Ishikawa (cell line): Measurements from ENCODE around the gene MALRD1.

Experiments
- CEBPB ChIP-seq: IDR thresholded peaks from 2 replicates; pipeline ENCODE4 v1.6.1; 2012
- CREB1 ChIP-seq: IDR thresholded peaks from 2 replicates; pipeline ENCODE4 v1.6.1; 2012; ENCODE audit warnings: low read depth
- EGR1 ChIP-seq: IDR thresholded peaks from 2 replicates; pipeline ENCODE4 v1.6.1; 2012
- EP300 ChIP-seq: IDR thresholded peaks from 2 replicates; pipeline ENCODE4 v1.6.1; 2012; ENCODE audit warnings: borderline replicate concordance
- FOXM1 ChIP-seq: IDR thresholded peaks from 2 replicates; pipeline ENCODE4 v1.6.1; 2012; ENCODE audit warnings: low read depth, borderline replicate concordance
- MAX ChIP-seq: IDR thresholded peaks from 2 replicates; pipeline ENCODE4 v1.6.1; 2012
- NFIC ChIP-seq: IDR thresholded peaks from 2 replicates; pipeline ENCODE4 v1.6.1; 2012
- RAD21 ChIP-seq: IDR thresholded peaks from 2 replicates; pipeline ENCODE4 v1.6.1; 2012; ENCODE audit warnings: low read depth
- REST ChIP-seq: IDR thresholded peaks from 2 replicates; pipeline ENCODE4 v1.6.1; 2012; ENCODE audit warnings: low read depth, mild to moderate bottlenecking
- TAF1 ChIP-seq: IDR thresholded peaks from 2 replicates; pipeline ENCODE4 v1.6.1; 2012; ENCODE audit warnings: low read depth, mild to moderate bottlenecking
- TCF12 ChIP-seq: IDR thresholded peaks from 2 replicates; pipeline ENCODE4 v1.6.1; 2012; ENCODE audit warnings: low read depth
- TEAD4 ChIP-seq: IDR thresholded peaks from 2 replicates; pipeline ENCODE4 v1.6.1; 2012
- YY1 ChIP-seq: IDR thresholded peaks from 2 replicates; pipeline ENCODE4 v1.6.1; 2012; ENCODE audit warnings: low read depth
- ZBTB7A ChIP-seq: IDR thresholded peaks from 2 replicates; pipeline ENCODE4 v1.6.1; 2012; ENCODE audit warnings: low read depth
- TF ChIP-seq, protein P1 (sequence below): IDR thresholded peaks from 2 replicates; pipeline ENCODE4 v1.6.1; 2012

MALRD1 gene

GRCh38 chr10:19762026-19762425, 713.4 kb downstream of the MALRD1 start:
- TF ChIP-seq YY1: no peak
- no peak for TF ChIP-seq TEAD4
- no peak for TF ChIP-seq CREB1
- no peak for TF ChIP-seq TAF1
- no peak for TF ChIP-seq REST
- TF ChIP-seq NFIC: no peak
- TF ChIP-seq, protein P1, sequence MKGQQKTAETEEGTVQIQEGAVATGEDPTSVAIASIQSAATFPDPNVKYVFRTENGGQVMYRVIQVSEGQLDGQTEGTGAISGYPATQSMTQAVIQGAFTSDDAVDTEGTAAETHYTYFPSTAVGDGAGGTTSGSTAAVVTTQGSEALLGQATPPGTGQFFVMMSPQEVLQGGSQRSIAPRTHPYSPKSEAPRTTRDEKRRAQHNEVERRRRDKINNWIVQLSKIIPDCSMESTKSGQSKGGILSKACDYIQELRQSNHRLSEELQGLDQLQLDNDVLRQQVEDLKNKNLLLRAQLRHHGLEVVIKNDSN: no peak
- TF ChIP-seq TCF12: no peak
- TF ChIP-seq EP300: no peak
- no peak for TF ChIP-seq EGR1
- TF ChIP-seq ZBTB7A: no peak
- TF ChIP-seq CEBPB: no peak
- TF ChIP-seq MAX: no peak
- TF ChIP-seq FOXM1: no peak
- no peak for TF ChIP-seq RAD21

DNA sequence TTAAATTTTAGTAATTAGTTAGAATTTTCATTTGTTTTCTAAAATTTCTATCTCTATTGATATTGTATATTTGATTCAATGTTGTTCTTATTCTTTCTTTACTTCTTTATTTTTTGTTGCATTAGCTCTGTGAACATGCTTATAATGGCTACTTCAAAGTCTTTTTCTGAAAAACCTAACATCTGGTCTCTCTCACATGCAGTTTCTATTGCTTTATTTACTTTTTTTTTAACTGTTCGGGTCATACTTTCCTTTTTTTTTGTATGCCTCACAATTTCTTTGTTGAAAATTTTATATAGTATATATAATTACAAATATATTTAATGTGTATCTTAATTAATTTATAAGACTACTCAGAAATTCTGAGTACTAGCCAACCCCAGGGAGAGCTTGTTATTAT, 715.5 kb downstream of the MALRD1 start:
- no peak for TF ChIP-seq RAD21
- no peak for TF ChIP-seq EP300
- no peak for TF ChIP-seq NFIC
- no peak for TF ChIP-seq FOXM1
- TF ChIP-seq TEAD4: no peak
- TF ChIP-seq YY1: no peak
- TF ChIP-seq CREB1: no peak
- TF ChIP-seq MAX: no peak
- TF ChIP-seq ZBTB7A: no peak
- no peak for TF ChIP-seq TCF12
- no peak for TF ChIP-seq REST
- TF ChIP-seq, protein P1: no peak
- TF ChIP-seq EGR1: no peak
- TF ChIP-seq TAF1: no peak
- no peak for TF ChIP-seq CEBPB

GRCh38 chr10:19767876-19768275, 719.3 kb downstream of the MALRD1 start:
- no peak for TF ChIP-seq NFIC
- TF ChIP-seq REST: no peak
- no peak for TF ChIP-seq YY1

GRCh38 chr10:19772972-19773371, 724.4 kb downstream of the MALRD1 start:
- TF ChIP-seq TEAD4 (no peak), EGR1 (no peak), EP300 (no peak), MAX (no peak), YY1 (no peak), CEBPB (no peak), TAF1 (no peak), TCF12 (no peak), ZBTB7A (no peak)
- TF ChIP-seq, protein P1: no peak

DNA sequence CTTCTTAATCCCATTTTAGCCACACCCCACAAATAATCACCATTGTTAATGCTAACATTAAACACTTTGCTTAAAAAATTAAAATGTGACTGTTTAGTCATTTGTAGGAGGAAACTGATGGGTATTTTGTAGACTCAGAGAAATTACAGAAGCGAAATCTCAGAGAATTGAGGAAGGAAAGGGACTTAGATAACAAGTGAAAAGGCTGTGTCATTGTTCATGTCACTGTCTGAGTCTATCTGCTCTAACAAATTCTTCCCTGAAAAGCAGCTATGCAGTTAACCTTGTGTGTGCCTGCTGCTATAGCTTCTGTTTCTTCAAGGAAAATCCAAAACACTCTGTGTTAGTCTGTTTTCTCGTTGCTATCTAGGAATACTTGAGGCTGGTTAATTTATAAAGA, 726.7 kb downstream of the MALRD1 start:
- TF ChIP-seq RAD21 (no peak), TCF12 (no peak), NFIC (no peak), CEBPB (no peak), ZBTB7A (no peak), YY1 (no peak), TEAD4 (no peak), TAF1 (no peak), EP300 (no peak), EGR1 (no peak), MAX (no peak), FOXM1 (no peak), REST (no peak), CREB1 (no peak)
- TF ChIP-seq, protein P1: no peak
